Left renal pelvis (tissue), 4 donors: ENCODE measurements around the gene DUS3L. TPM values are rescaled to one million over a fixed set of nuclear protein-coding genes. Genes with fewer than 3 reads are reported as not detected.
"Not testable (repeated sequence)": the region's sequence is repeated elsewhere in the genome, so short reads cannot be mapped to it uniquely, and the experiment has no call there.

Experiments
- DNase-seq, 4 donors: peaks; one replicate each; pipeline ENCODE4 v3.0.0-alpha.2; 2013; ENCODE audit warnings: low read depth in 4 of 4, low spot score in 3 of 4
- polyA plus RNA-seq, 4 donors: library from polyadenylated mRNA; unstranded; fragments of 120-200 nt; gene quantifications; one replicate each; pipeline ENCODE4 v1.2.1, GENCODE V29; 2013; ENCODE audit not compliant: insufficient read length in 4 of 4

The DUS3L gene
- polyA plus RNA-seq, 4 donors, result 16.1 to 33.3 (median 24.3) TPM

DNA sequence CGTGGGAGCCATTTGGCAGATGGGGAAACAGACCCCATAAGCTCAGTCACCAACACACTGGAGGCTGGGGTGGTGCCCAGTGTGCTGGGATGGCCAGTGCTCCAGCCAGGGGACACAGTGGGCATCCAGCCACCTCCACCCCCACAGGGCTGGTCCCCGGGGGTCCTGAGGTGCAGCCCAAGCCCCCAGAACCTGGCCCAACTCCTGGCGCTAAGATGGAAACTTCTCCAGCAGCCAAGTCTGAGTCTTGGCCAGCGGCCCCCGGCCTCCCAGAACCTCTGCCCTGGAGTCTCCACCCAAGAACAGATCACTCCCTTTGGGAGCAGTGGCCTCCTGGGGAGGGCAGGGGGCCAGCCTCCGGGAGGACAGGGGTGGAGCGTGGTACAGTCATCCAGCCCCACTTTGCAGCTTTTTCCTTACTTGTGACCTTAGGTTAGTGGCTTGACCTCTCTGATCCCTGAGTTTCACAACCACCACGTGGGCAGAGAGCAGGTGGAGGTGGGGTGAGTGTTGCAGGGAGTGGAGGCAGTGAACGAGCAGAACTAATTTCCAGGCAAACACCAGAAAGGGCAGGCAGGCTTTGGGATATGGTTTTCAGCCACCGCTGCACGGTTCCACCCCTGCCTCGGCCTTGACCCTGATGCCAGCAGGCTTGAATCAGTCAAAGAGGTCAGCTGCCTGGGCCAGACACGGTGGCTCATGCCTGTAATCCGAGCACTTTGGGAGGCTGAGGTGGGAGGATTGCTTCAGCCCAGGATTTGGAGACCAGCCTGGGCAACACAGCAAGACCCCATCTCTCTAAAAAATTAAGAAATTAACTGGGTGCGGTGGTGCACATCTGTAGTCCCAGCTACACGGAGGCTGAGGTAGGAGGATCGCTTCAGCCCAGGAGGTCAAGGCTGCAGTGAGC, 9.7 kb upstream of the DUS3L start:
- no peak for DNase-seq

DNA sequence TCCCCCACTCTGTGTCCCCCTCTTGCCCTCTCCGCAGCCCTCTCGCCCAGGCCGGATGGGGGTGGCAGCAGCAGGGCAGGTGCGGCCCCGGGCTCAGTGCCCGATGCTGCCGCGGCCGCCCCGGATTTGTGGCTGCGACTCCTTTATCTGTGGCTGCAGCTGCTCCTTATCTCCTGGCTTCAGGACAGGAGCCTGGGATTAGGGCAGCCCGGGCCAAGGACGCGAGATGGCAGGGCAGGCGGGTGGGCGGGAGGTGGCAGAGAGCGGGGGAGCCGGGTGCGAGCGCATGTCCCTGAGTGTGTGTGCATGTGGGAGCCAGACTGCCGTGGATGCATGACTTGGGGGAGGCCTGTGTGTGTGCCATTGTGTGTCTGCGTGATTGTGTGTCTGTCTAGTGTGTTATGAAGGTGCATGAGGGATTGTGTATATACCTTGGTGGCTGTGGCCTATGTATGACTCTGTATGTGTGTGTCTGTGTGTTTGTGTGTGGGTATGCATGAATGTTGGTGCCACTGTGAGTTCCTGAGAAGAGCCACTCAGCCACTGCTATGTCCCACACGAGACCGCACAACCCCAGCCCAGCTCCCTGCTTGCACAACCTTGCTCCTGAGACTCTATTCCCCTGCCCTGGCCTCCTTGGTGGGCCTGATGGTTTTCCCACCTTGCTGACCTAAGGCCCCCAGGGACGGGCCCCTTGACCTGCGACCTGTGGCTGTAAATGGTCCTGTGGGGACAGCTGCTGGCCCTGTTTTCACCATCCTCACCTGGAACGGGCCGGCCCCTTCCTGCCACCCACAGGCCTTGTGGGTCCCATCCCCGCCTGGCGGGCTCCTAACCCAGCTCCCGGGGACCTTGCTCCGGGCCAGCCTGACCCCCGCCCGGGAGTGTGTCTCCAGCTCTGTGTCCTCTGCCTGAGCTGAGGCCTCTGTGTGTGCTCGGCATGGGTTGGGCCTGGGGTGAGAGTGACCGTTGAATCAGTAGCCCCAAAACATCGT, 8.6 kb upstream of the DUS3L start:
- DNase-seq, result no peak

DNA sequence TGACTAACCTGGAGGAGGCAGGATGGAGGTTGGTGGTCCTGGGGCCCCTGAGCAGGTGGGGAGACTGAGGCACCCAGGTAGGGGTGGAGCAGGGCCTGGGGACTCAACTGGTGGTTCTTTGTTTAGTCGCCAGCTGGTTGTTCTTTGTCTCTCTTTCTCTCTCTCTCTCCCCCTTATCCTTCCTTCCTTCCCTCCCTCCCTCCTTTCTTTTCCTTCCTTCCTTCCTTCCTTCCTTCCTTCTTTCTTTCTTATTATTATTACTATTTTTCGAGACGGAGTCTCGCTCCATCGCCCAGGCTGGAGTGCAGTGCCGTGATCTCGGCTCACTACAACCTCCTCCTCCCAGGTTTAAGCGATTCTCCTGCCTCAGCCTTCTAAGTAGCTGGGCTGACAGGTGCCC, 7.3 kb upstream of the DUS3L start:
- no peak for DNase-seq

DNA sequence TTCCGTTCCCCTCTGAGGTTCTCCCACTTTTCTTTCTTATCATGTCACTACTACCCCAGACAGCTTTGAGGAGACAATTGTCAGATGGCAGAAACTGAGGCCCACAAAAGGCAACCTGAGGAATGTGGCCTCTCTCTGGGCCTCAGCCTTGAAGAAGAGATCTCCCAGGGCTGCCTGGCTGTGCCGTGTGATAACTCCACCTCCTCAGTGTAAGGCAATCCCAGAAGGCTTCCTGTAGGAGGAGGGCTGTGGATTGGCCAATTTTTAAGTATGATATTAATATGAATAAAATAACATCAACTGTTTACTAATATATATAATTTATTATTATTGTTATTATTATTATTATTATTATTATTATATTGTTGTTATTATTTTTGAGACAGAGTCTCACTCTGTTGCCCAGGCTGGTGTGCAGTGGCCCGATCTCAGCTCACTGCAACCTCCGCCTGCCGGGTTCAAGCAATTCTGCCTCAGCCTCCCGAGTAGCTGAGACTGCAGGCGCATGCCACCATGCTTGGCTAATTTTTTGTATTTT, 4.5 kb upstream of the DUS3L start:
- no peak for DNase-seq

GRCh38 chr19:5793188-5793587, 2.2 kb upstream of the DUS3L start:
- DNase-seq, result no peak

GRCh38 chr19:5792224-5792623, 1.3 kb upstream of the DUS3L start:
- no peak for DNase-seq

DNA sequence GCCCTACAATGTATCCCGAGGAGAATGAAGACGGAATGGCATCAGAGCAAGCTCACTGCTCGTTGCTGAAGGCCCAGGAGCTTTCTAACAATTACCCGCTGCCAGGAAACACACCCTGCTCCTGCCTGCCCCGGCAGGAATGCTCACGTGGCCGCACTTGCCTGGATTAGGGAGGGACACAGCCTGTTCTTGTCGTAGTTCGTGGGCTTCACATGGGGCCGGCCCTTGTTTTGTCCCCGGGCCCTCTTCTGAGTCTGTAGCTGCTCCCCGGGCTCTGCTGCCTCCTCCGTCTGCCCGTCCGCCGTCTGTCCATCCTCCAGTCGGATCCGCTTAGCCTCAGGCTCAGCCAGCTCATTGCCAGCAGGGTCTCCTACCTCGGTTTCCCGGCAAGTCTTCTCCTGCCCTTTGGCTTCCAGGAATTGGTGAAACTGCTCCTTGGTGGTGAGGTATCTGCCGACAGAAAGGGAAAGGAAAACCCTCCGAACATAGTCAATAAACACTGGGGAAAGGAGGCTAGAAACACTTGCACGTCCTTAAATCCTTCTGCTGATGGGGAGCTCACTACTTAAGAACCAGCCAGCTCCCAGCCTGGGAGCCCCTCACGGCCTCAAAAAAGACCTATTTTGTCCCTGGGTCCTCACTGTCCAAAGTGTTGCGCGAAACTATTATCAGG, 941 bp downstream of the DUS3L start:
- DNase-seq, result no peak

DNA sequence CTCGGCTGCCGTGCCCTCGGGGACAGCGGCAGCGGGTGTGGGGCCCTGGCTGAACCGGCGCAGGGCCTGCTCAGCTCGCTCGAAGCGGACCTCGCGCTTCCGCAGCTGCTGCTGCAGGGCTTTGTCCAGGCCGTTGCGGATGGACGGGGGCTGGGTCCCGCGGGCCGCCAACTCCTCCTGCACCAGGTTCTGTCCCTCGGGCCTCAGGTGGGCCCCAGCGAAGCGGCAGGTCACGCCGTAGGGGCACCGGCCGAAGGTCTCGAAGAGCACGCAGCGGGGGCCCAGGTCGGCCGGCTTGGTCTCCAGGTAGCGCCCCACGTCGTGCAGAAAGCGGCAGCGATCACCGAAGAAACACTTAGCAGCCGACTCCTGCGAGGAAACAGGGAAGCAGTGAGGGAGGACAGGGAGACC, 1.6 kb downstream of the DUS3L start:
- DNase-seq, result no peak

DNA sequence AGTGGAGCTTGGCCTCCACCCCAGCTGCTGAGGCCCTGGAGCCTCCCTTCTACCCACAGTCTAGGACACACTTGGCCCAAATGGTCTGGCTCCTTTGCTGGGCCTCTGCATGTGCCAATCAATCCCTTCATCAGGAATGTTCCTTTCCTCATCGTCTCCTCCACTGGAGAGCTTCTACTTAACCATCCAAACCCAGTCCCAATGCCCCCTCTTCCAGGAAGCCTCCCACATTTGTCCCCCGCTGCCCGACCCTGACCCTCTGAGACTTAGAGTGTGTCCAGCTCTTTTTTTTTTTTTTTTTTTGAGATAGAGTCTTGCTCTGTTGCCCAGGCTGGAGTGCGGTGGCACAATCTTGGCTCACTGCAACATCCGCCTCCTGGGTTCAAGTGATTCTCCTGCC, 2.5 kb downstream of the DUS3L start:
- no peak for DNase-seq

GRCh38 chr19:5787409-5788182, 3.4 kb downstream of the DUS3L start:
- DNase-seq, result no peak

DNA sequence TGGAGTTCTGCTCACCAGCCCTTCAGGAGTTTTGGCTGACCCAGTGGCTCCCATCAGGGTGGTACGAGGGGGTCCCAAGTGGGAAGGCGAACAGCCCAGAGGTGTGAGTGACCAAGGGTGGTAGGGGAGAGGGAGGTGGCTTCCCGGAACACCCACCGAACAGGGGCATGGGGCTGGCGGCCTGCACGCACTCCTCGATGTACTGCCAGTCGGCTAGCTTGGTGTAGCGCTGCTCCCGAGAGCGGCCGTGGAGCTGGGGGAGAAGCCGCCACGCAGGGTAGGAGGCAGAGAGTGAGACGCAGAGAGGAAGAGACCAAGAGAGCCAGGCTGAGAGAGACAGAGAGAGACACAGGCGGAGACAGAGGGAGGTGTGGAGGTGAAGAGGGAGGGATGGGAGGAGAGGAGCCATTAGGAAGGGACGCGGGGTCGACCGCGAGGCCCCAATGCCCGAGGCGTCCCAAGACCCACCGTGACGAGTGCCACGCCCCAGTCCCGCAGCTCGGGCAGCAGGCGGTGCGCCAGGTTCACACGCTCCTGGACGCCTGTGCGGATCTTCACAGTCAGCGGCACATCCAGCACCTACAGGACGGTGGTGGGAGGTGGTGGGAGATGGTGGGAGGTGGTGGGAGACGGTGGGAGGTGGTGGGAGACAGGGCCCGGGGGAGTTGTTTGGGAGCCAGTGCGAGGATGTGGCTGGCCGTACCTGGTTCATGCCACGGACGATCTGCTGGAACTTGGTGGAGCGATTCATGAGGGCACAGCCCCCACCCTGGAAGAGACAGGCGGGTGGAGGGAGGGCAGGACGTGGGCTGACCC, 4.2 kb downstream of the DUS3L start:
- no peak for DNase-seq

- no peak for DNase-seq
Measured at GRCh38 chr19:5785423-5785822, 5.5 kb downstream of the DUS3L start.

GRCh38 chr19:5784581-5785147, 6.3 kb downstream of the DUS3L start, which contains the start of gene PRR22:
PRR22 (minus strand) TSS chr19:5784746; CDS start chr19:5784660, 86 bp downstream.
- no peak for DNase-seq

DNA sequence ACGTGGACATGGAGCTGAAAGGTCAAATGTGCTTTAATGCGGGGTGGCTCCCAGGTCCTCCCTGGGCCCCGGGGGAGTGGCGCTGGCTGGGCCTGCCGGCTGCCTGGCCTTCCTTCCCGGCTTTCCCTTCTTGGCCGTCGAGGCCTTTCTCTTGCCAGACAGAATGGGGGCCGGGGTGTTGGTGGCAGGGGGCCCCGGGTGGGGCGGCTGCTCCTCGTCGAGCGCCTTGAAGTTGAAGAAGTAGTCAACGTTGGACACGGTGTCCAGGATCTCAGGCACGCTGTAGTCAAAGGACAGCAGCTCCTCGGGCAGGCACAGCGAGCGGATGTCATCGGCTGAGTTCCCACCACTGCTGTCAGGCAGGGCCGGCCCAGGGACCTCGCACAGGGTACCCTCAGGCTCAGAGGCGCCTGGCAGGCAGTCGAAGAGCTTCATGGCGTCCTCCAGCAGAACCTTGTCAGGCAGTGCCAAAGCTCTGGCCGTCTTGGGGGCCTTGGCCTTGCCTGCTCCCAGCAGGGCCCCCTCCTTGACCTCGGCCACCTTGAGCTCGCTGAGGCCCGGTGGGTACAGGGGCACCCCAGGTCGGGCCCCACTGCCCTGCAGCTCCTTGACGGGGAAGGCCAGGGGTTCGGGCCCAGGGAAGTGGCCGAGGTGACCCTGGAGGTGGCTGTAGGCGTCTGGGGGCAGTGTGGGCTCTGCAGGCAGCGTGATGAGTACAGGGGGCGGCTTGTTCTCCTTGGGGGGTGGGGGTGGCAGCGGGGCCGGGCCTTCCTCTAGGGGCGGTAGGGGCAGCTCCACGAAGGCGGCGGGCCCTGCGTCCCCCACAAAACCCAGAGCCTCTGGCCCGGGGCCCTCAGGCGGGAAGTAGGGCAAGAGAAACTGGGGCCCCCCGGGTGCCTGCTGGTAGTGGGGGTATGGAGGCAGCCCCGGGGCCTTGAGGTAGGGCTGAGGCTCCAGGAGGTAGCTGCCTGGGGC, 7.7 kb downstream of the DUS3L start:
- DNase-seq, result no peak

GRCh38 chr19:5782322-5782721, 8.6 kb downstream of the DUS3L start:
- DNase-seq, result no peak

GRCh38 chr19:5780916-5781315, 10.0 kb downstream of the DUS3L start:
- DNase-seq, result not testable (repeated sequence)

DNA sequence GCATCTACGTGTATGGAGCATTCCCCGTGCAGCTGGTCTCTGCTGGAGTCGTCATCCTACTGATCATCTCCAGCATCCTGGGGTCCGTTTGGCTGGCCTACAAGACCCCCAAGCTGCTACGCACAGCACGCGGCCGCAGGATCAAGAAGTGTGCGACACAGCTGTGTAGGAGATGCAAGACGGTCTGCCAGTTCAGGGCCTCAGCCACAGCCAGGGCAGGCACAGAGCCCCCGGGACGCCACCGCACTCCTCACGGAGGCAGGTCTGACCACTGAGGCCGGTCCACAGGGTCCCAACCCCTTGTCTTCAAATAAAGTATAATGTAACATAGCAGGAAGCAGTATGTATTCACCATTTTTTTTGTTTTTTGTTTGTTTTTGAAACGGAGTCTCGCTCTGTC, 12.6 kb downstream of the DUS3L start:
- DNase-seq, result no peak
